Ammon's horn (tissue), 1 donor: Measurements from ENCODE around the gene MEAK7.

Experiments used
- DNase-seq: peaks from one replicate; pipeline ENCODE4 v3.0.0-alpha.2; 2016; ENCODE audit warnings: low spot score

MEAK7 gene, protein sequence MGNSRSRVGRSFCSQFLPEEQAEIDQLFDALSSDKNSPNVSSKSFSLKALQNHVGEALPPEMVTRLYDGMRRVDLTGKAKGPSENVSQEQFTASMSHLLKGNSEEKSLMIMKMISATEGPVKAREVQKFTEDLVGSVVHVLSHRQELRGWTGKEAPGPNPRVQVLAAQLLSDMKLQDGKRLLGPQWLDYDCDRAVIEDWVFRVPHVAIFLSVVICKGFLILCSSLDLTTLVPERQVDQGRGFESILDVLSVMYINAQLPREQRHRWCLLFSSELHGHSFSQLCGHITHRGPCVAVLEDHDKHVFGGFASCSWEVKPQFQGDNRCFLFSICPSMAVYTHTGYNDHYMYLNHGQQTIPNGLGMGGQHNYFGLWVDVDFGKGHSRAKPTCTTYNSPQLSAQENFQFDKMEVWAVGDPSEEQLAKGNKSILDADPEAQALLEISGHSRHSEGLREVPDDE

GRCh38 chr16:84504420-84505248 is at the start of gene MEAK7:
Gene MEAK7, minus strand, starts transcription at chr16:84504659. Its CDS starts 6,573 bp downstream, at chr16:84498086.
- DNase-seq, result peak; percentile 99

- DNase-seq, result no peak
Observed at GRCh38 chr16:84553873-84554399, 49.5 kb upstream of the MEAK7 start.

- no peak for DNase-seq
Observed at GRCh38 chr16:84552135-84552534, 47.7 kb upstream of the MEAK7 start.

DNA sequence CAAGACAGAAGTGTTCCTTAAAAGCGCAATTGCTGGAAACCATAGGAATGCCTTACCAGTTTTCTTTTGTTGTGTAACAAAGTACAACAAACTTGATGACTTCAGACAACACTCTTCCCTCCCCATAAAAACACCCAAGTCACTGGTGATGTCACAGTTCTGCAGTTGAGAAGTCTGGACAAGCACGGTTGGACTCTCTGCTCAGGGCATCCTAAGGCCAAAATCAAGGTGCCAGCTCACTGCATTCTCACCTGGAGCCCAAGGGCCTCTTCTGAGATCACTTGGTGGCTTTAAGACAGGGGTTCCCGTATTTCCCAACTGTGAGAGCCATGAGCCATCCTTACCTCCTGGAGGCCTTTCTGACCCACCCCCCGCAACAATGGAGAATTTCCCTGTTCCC is 45.6 kb upstream of the MEAK7 start:
- DNase-seq, result no peak

DNA sequence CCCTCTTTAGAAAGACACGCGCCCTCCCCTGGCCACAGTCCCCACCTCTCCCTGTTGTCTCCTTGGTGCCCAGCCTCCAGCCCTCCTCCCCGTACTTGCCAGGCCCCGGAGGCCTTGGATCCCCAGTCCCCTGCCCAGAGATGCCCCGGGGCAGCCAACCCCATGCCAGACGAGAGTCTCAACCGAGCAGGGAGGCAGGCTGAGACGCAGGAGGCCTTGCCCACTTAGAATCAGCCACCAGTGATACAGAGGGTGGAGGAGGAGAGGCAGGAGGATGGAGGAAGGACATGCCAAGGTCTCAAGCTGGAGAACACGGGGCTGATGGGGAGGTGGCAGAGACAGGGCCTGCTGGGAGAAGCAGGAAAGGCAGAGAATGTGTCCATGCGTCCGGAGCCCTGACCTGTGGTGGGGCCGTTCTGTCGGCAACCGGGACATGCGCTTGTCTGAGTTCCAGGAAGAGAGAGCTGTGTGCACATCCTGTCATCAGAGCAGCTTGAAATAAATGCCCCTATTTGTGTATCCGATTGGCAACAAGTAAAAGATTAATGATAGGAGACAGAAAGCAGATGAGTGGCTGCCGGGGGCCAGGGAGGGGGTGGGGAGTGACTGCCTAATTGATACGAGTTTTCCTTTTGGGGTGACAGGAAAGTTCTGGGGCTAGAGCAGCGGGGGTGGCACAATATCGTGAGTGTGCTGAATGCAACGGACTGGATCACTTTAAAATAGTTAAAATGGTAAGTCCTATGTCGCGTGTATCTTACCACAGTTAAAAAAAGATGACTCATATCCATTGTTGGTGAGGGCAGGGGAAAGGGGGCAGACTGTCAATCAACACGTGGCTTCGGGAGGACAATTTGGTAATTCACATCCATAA is 44.7 kb upstream of the MEAK7 start:
- peak; percentile 61 for DNase-seq

DNA sequence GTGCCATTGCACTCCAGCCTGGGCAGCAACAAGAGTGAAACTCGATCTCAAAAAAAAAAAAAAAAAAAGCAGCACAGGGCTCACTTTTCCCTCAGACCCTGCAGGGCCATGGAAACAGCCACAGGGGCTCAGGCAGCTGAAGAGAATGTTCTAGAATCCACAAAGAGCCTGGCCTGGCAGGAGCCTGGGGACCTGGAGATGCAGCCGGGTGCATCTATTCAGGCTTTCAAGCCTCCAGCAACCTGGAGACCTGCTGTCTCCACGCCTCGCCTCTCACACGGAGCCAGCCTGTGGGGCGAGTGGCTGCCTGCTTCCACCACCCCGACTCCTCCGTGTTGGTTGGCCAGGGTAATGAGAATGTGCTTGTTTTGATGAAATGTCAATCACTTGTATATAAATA is 44.0 kb upstream of the MEAK7 start:
- peak; percentile 54 for DNase-seq

- no peak for DNase-seq
Observed at GRCh38 chr16:84547546-84548061, 43.1 kb upstream of the MEAK7 start.

GRCh38 chr16:84546669-84547545 is 42.4 kb upstream of the MEAK7 start:
- no peak for DNase-seq

- no peak for DNase-seq
Observed at GRCh38 chr16:84545114-84545737, 40.8 kb upstream of the MEAK7 start.

DNA sequence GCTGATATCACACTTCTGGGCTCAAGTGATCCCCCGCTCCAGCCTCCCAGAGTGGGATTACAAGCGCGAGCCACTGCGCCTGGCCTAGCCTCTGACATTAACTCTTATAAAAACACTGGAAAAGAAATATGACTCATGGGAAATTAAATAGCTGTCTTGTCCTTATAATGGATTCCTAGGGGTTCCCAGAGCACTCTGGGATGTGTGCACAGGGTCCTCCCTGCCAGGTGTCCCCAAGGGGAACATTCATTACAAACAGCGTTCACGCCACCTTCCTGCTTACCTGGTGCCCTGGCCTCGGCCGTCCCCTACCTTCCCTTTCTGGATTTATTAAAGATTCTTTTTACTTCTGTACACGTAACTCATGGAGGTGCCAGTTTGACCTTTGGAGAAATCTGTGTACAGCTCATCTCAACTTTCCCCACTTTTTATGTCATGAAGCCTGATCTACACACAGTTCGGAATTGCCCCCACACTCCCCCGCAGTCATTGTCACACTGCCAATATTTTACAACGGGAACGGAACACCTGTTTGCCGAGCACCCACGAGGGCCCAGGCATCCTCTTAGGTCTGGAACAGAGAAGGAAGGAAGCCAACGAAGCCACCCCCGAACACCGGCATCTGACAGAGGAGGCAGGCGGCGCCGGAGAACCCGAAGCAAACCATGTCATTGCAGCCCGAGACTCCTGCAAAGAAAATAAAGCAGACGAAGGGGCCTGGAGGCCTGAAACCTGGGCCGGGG is 39.7 kb upstream of the MEAK7 start:
- DNase-seq, result peak; percentile 50

DNA sequence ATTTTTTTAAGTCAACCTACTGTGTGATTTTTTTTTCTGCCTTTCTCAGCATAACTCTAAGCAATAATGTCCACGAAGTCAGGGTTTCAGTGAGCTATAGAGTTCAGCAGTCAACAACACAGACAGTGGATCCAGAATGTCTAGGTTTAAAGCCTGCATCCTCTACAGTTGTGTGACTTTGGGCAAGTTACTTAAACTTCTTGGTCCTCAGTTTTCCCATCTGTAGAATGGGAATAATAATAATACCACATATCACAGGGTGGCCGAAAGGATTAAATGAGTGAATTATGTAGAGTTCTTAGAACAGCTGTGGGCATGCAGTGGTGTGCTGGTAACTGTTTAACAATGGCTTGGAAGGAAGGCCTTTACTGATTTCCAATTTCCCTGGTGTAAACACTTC is 38.8 kb upstream of the MEAK7 start:
- no peak for DNase-seq

GRCh38 chr16:84541999-84542817 is 37.7 kb upstream of the MEAK7 start:
- no peak for DNase-seq

DNA sequence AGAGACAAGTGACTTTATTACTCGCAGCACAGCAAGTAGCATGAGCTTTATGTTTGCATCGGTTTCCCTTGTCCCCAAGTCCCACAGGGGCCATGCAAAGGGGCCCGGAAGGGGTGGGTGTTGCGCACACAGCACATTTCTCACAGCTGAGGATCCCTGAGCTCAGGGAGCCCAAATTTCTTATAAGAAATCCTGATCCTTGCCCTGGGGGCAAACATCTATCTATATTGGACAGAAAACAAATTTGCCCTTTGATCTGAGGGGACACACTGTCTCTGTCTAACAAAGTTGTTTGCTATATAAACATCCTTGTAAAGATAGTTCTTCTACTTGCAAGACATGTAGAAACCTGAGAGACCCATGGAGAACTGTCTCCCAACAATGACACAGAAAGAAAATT is 35.7 kb upstream of the MEAK7 start:
- no peak for DNase-seq

- no peak for DNase-seq
Observed at GRCh38 chr16:84538222-84538840, 33.9 kb upstream of the MEAK7 start.

DNA sequence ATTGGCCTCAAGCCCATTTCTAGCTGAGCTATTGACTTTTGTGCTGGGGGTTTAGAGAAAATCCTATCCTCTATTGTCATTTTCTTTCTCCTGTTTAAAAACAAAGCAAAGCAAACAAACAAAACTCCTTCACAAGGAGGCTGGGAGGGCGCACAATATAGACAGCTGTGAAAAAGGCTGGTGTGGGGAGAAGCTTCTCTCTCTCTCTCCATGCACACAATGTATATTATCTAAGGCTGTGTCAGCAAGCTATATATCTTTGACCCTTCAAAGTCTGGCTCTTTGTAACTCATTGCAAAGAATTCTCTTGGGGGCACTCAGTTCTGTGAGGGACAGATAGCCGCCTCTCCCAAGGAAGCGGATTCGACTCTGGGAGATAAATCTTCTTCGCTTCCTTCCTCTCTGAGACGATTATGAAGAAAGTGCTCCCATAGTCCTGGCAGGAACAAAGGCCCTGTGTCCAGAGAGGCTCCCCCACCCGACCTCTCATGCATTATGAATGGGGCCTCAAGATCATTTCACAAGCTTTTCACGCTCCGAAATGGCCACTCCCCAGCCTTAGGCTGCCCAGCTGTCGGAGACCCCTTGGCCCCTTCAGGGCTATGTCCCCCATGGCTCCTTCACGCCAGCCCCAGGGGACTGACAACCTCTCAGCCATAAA is 33.2 kb upstream of the MEAK7 start:
- peak; percentile 39 for DNase-seq

DNA sequence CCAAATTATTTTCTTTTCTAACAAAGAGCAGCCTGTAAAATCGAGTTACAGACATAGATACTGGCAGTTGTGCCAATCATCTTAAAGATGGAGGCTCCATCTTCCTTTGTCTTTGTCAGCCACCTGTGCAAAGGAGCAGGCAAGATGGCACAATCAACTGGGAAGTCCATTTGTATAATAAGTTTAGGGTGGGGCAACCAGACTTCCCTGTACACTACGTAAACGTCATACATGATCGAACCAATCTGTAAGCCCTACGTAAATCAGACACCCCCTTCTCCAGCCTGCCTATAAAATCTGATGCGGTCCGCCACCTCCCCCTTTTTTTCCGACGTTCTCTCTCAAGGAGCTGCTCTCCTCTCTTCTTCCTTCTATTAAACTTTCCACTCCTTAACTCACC is 31.4 kb upstream of the MEAK7 start:
- DNase-seq, result no peak

- no peak for DNase-seq
Observed at GRCh38 chr16:84535408-84535807, 30.9 kb upstream of the MEAK7 start.
